GM21390 (cell line): ENCODE measurements around the gene SYTL3.

ENCODE experiments used
- ATAC-seq: cut with Tn5 transposase; IDR thresholded peaks from one replicate; pipeline ENCODE4 v1.9.1; 2021; ENCODE audit not compliant: unreplicated experiment

Gene SYTL3

GRCh38 chr6:158756977-158757752, 107.3 kb downstream of the SYTL3 start:
- no peak for ATAC-seq

GRCh38 chr6:158757753-158758090, 107.9 kb downstream of the SYTL3 start:
- no peak for ATAC-seq

- ATAC-seq, result no peak
These were observed 108.6 kb downstream of the SYTL3 start for GRCh38 chr6:158758451-158758860.

DNA sequence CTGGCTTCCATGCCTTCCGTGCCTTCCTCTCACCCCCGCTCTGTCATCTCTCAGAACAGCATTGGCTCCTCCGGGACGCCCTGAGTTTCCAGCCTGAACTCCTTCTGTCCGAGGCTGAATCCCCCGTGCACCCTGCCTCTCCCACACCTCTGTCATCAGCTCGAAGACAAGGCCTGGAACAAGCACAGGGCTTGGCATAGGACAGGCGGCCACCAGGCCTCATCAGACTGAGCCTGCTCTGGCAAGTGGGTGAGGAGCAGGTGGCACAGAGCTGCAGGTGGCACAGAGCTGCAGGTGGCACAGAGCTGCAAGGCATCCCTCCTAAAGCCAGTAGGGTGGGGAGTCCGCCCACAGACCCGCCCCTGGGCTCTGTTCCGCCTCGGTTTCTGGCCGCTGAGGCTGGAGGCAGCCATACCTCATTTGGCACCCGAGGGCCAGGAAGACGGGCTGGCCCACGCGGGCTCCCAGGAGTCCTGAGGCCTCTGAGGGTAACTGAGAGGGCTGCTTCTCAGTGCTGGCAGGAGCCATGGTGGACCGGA, 109.2 kb downstream of the SYTL3 start:
- ATAC-seq, result no peak

DNA sequence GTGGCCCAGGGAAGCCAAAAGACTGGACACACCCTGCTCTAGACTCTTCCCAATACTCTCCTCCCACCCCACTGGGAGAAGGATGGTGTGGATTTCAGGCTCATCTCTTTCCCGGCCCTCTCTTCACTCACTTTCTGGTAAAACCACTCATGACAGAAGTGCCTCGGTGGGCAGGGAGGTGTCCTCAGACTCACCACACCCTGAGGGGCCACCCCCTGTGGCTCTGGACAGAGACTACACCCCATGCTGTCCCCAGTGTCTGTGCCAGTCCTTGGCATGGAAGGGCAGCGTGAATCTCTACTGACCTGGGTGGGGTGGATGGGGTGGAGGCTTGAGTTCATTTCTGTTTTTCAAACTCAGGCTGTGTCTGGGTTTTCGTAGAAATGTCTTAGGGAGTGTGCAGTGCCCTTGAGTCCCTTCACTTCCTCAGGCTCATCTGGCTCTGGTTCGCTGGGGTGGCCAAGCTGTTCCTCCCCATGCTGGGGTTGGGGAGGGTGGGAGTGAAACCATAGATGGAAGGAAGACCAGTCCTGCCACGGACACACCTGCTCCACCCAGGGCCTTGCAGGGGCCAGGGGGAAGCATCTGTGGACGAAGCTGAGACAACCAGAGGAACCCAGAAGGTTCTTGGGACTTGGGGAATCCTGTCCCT, 110.2 kb downstream of the SYTL3 start:
- ATAC-seq, result no peak

- no peak for ATAC-seq
These were observed 110.9 kb downstream of the SYTL3 start for GRCh38 chr6:158760618-158761250.

- ATAC-seq, result no peak
These were observed 111.9 kb downstream of the SYTL3 start for GRCh38 chr6:158761746-158762145.

DNA sequence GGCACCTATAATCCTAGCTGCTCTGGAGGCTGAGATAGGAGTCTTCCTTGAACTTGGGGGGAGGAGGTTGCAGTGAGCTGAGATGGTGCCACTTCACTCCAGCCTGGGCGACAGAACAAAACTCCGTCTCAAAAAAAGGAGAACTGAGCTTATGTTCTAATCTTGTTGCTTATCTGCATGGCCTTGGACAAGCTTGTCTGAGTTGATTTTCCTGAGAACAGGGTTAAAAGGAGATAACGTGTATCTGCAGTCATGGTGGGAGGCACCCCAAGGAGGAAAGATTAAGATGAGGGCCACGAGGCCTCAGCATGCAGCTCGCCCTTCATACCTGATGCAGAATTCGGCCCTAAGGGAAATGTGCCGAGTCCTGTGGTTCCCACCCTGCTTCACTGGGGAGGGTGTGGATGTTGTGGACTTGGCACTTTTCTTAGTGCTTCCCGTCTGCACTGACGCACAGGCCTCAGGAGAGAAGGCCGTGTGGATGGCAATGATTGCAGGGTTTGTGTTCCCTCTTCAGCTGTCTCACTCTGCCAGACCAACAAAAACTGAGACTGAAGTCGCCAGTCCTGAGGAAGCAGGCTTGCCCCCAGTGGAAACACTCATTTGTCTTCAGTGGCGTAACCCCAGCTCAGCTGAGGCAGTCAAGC, 113.1 kb downstream of the SYTL3 start:
- ATAC-seq, result no peak

DNA sequence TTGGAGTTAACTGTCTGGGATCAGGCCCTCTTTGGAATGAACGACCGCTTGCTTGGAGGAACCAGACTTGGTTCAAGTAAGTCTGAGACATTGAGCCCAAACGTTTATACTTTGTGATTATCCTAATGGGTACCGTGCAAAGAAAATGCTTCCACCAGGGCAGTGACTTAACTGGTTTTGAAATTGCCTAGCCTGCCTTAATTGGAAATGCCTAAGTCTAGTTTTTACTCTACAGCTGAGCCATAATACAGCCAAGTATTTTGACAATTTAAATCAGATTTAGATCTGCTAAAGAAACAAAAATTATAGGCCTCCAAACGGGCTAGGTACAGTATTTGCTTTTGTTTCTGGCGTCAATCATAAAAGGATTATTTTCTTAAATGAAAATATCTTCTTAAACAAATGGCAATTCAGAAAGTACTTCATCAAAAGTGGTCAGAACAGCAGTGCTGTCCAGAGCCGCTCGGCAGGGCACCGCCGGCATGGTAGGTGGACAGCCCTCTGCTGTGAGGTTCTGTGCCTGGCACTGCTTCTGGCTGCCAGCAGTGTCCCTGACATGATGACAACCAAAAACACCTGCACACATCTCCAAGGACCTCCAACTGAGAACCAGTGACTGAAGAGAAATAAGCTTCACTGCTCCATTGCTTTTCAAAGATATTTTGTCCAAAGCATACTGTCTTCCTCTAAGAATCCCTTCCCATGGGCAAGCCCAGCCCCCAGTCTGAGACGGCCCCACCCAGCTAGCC, 113.8 kb downstream of the SYTL3 start:
- ATAC-seq, result no peak

DNA sequence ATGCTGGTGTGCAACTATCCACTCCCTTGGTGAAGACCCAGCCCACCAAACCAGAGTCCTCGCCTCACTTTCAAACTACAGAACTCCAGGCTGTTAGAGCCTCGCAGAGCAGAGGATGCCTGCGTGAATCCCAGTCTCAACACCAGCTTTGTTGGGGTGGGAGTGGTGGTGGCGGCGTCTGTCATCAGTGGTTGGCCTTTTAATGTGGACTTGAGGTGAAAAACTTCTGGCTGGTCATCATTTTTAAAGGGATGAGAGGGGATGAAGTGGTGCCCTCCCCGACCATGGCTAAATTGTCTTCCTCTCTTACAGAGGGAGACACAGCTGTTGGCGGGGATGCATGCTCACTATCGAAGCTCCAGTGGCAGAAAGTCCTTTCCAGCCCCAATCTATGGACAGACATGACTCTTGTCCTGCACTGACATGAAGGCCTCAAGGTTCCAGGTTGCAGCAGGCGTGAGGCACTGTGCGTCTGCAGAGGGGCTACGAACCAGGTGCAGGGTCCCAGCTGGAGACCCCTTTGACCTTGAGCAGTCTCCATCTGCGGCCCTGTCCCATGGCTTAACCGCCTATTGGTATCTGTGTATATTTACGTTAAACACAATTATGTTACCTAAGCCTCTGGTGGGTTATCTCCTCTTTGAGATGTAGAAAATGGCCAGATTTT, 114.5 kb downstream of the SYTL3 start:
- ATAC-seq, result no peak

- no peak for ATAC-seq
These were observed 115.1 kb downstream of the SYTL3 start for GRCh38 chr6:158764926-158765325.

GRCh38 chr6:158765499-158766068, 115.7 kb downstream of the SYTL3 start:
- ATAC-seq, result no peak

GRCh38 chr6:158766621-158767455, 117.0 kb downstream of the SYTL3 start:
- no peak for ATAC-seq

DNA sequence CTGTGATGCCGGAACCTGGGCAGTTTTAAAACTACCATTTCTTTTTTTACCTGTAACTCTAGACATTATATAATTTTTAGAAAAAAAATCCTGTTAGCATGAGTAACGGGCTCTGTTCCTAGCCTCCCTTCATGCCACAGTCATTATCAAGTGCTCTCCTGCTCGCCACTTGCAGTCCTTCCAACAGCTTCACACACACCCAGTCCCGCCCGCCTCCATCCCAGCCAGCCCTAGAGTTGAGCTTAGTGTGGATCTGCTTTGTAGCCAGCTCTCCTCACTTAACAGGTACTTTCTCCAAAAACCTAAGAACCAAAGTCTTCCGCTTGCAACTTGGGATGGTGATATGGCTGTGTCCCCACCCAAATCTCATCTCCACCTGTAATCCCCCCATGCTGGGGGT, 117.9 kb downstream of the SYTL3 start:
- ATAC-seq, result no peak

GRCh38 chr6:158768436-158768835, 118.6 kb downstream of the SYTL3 start:
- ATAC-seq, result no peak

DNA sequence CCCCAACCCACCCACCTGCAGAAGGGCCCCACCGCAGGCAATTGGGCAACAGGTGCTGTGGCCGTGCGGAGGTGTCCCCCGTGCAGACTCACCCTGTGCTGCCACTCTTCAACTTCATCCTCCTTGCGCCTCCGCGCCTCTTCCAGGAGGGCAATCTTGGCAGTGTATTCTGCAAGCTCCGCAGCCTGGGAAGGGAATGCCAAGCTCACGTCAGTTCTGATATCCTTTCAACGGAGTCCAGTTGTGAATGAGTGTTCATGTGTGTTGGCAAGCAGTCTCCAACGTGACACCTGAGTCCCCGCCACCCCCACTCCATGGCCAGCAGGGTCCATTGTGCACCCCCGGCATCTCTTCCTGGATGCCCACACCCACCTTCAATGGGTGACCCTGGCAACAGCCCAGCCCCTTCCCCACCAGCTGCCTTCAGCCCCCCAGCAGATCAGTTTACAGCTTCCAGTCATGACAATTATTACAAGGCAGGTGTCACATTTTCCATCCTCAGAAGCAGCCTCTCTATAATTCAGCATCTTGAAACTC, 119.4 kb downstream of the SYTL3 start:
- ATAC-seq, result no peak

GRCh38 chr6:158769771-158770432, 120.0 kb downstream of the SYTL3 start:
- ATAC-seq, result no peak
